HS-27A (cell line): ENCODE measurements around the gene GPR84.

Experiments
- DNase-seq: peaks from one replicate; pipeline ENCODE4 v3.0.0-alpha.2; 2012; ENCODE audit warnings: low read depth, missing footprints

Gene GPR84

GRCh38 chr12:54374562-54375258 is 10.4 kb upstream of the GPR84 start:
- DNase-seq = no peak

- DNase-seq = no peak
Measured at GRCh38 chr12:54373649-54374561, 9.6 kb upstream of the GPR84 start.

GRCh38 chr12:54372113-54372806 is 8.0 kb upstream of the GPR84 start:
- no peak for DNase-seq

- DNase-seq = no peak
Measured at GRCh38 chr12:54371328-54372112, 7.2 kb upstream of the GPR84 start.

- DNase-seq = no peak
Measured at GRCh38 chr12:54370171-54370730, 6.0 kb upstream of the GPR84 start.

GRCh38 chr12:54369597-54370131 is 5.4 kb upstream of the GPR84 start:
- DNase-seq = no peak

GRCh38 chr12:54368709-54369596 is 4.7 kb upstream of the GPR84 start:
- peak; percentile 59 for DNase-seq

- DNase-seq = no peak
Measured at GRCh38 chr12:54368025-54368708, 3.9 kb upstream of the GPR84 start.

- no peak for DNase-seq
Measured at GRCh38 chr12:54363618-54364017, 668 bp downstream of the GPR84 start.

GRCh38 chr12:54363047-54363446 is 1.2 kb downstream of the GPR84 start:
- DNase-seq = no peak

GRCh38 chr12:54360717-54361456 is 3.4 kb downstream of the GPR84 start:
- peak; percentile 68 for DNase-seq

GRCh38 chr12:54359762-54360351 is 4.4 kb downstream of the GPR84 start:
- DNase-seq = no peak

GRCh38 chr12:54358945-54359761 is 5.1 kb downstream of the GPR84 start:
- DNase-seq = peak; percentile 99

GRCh38 chr12:54358191-54358944 is 5.9 kb downstream of the GPR84 start:
- no peak for DNase-seq

- DNase-seq = no peak
Measured at GRCh38 chr12:54357506-54358190, 6.6 kb downstream of the GPR84 start.

- no peak for DNase-seq
Measured at GRCh38 chr12:54356951-54357356, 7.3 kb downstream of the GPR84 start.
